NCI-H1436 (cell line): Measurements from ENCODE around the gene ZNF341.

ENCODE experiments used
- DNase-seq: peaks from one replicate; lab custom pipeline; 2025; lab: John Stamatoyannopoulos, UW

Gene ZNF341

GRCh38 chr20:33796263-33796906 lies 64.6 kb downstream of the ZNF341 start:
- DNase-seq = peak; percentile 25

GRCh38 chr20:33796907-33797544 lies 65.2 kb downstream of the ZNF341 start:
- no peak for DNase-seq

DNA sequence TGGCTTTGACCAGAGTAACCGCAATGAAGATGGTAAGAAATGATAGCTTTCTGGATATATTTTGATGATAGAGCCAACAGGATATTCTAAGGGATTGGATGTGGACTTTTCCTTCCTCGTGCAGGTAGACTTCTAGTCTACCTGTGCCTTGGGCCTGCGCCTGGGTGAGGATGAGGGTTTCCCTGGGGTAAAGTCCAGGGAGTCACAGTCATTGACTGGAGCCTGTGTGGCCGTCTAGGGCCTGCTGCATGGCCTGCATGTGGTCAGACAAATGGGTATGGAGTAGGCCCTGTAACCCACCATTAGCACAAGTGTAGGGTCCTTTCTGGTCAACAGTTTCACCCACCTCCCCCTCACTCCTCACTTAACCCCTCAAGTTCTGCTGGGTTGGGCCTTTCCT lies 66.6 kb downstream of the ZNF341 start:
- no peak for DNase-seq

GRCh38 chr20:33803921-33804337 lies 72.1 kb downstream of the ZNF341 start:
- no peak for DNase-seq

GRCh38 chr20:33808388-33808787 lies 76.6 kb downstream of the ZNF341 start:
- no peak for DNase-seq

GRCh38 chr20:33810259-33810658 lies 78.5 kb downstream of the ZNF341 start:
- DNase-seq = no peak

DNA sequence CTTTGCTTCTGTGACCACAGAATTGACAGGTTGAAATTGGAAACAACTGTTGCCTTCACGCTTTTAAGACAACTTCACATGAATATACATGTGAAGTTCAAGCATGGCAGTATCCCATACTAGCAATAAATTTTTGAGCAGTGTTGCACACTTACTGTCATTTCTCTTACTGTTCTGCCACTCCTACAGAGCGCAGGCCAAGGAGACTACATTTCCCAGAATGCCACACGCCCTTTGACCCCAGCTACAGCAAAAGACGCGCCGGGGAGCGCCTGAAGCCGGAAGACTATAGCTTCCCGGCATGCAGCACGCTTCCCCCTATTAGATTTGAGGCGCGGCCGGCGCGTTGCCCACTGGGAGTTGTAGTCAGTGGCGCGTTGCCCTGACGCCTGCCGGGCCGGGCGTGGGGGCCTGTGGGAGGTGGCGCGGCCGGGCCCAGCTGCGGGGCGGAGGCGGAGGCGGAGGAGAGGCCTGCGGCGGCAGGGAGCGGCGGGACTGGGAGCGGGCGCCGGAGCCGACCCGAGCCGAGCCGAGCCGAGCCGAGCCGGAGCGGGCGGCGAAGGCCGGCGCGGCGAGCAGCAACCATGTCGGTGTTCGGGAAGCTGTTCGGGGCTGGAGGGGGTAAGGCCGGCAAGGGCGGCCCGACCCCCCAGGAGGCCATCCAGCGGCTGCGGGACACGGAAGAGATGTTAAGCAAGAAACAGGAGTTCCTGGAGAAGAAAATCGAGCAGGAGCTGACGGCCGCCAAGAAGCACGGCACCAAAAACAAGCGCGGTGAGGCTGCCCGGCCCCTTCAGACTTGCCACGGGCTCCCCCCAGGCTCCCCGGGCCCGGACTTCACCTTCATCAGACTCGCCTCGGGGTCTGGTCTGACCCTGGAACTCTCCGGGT lies 79.3 kb downstream of the ZNF341 start, which contains the start of gene CHMP4B:
Gene CHMP4B (plus strand): TSS at position 464 of the 891 bp plus-strand sequence. CDS start 121 bp downstream, at position 585.
- peak; percentile 97 for DNase-seq

GRCh38 chr20:33811776-33812151 lies 80.0 kb downstream of the ZNF341 start:
- DNase-seq = no peak

DNA sequence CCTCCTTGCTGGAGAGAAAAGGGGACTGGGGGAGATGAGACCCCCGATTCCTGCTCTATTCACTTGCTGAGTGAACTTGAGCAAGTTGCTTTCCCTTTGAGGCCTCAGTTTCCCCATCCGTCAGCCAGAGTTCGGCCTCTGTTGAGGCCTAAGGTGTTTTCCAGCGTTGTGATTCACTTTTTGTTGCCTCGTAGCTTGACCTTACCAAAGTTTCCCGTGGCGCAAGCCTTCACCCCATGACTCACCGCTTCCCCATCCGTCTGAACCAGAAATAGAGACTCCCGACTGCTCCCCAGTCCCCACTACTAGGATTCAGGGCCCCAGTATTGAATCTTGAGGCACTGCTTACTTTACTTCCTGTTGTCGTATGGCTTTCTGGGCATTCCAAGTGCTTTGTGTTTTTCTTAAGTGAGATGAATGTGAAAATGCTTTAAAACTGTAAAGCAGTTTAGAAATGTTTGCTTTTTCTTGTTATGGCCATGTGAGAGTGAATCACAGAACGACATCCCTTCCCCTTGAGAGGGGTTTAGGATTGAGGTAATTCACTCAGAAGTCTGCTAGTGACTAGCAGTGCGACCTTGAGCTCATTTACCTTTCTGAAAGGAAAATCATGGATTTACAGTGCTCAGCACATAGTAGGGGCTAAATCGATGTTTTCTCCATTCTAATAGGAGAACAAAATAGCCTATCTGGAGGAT lies 80.5 kb downstream of the ZNF341 start:
- DNase-seq = no peak

- DNase-seq = no peak
Measured at GRCh38 chr20:33812908-33813462, 81.2 kb downstream of the ZNF341 start.

DNA sequence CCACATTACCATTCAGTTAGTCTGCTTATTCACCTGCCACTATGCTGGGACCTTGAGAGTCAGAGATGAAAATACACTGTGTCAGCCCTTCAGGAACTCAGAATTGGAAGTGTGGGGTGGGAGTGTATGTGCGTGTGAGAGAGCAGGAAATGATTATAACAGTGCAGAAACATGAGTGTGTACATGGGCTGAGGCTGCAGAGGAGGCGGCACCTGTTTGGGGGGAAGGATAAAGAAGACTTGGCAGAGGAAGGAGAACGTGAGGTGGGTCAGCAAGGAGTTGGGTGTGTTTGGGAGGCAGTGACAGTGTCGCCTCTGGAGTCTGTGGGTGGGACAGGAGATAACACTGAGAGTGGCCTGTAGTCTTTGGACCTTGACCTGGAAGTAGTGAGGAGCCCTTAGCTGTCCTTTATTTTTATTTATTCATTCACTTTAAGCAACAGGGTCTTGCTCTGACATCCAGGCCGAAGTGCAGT lies 82.5 kb downstream of the ZNF341 start:
- DNase-seq = no peak

GRCh38 chr20:33815671-33816070 lies 83.9 kb downstream of the ZNF341 start:
- DNase-seq = no peak

DNA sequence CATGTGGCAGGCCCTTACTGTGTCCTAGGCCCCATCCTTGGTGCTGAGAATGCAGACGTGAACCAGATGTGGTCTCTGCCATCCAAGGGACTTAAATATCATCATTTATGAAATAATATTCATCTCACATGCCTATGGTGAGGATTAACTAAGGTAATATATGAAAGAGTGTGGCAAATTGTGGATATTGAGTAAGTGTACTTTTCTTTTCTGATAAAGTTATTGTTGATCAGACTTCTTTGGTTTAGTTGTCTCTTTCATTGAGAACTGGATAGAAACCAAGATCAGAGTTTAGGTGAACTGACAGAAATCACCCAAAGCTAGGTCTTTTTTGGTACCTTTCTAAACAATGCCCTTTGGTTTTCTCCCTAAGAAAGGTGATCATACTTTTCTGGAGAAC lies 84.4 kb downstream of the ZNF341 start:
- DNase-seq = no peak

GRCh38 chr20:33817411-33817810 lies 85.6 kb downstream of the ZNF341 start:
- no peak for DNase-seq

GRCh38 chr20:33819456-33819855 lies 87.7 kb downstream of the ZNF341 start:
- no peak for DNase-seq

DNA sequence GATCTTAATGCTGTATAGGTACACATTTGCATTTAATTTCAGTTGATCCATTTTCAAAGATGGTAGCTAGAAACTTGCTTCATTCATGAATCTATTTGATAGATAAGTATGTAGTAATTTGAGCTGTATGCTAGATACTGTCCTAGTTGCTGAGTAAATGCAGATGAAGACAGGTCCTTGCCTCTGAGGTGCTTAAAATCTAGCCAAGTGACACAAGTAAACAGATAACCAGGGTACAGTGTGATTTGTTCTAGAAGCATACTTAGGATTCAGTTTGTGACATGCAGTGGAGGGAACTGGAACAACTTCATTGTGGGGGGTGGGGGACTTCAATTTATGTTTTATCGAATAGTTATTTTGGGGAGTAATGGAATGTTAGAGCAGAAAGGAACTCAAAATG lies 88.6 kb downstream of the ZNF341 start:
- DNase-seq = no peak

GRCh38 chr20:33821270-33821836 lies 89.6 kb downstream of the ZNF341 start:
- DNase-seq = no peak

GRCh38 chr20:33822423-33822822 lies 90.6 kb downstream of the ZNF341 start:
- DNase-seq = no peak

DNA sequence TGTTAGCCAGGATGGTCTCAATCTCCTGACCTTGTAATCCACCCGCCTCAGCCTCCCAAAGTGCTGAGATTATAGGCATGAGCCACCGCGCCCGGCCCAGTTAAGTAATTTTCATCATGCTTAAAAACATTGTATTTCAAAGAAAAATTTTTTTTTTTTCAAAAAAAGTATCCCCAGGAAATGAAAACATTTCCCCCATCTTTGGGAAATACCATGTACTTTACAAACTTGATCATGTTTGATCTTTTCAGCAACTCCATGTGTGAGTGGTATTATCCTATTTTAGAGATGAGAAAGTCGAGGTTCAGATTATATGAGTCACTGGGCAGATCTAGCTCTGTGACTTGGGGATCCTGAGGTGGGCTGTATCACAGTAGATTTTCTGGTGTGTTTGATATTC lies 91.2 kb downstream of the ZNF341 start:
- no peak for DNase-seq

DNA sequence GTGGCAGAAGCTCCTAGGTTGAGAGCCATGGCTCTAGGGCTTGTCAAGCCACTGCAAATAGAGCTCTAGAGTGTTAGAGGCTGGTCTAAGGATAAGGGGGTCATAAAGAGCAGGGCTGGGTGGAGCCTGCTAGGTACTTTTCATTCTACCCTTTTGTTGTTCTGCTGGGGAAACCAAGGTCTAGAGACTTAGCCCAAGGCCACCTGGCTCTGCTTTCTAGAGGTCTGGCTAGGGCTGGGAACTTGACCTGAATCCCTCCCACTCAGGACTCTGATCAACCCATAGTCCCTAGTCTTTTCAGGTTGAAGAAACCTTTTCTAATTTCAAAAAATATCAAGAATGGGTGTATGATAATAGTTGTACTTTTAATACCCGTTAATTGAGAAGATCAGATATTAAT lies 93.1 kb downstream of the ZNF341 start:
- DNase-seq = no peak
